Measurements from ENCODE around the gene PALD1. TPM values are rescaled to one million over a fixed set of nuclear protein-coding genes. Genes with fewer than 3 reads are reported as not detected.

The PALD1 gene
- total RNA-seq, 1 experiment from 2014 or later, result 33.1 TPM

DNA sequence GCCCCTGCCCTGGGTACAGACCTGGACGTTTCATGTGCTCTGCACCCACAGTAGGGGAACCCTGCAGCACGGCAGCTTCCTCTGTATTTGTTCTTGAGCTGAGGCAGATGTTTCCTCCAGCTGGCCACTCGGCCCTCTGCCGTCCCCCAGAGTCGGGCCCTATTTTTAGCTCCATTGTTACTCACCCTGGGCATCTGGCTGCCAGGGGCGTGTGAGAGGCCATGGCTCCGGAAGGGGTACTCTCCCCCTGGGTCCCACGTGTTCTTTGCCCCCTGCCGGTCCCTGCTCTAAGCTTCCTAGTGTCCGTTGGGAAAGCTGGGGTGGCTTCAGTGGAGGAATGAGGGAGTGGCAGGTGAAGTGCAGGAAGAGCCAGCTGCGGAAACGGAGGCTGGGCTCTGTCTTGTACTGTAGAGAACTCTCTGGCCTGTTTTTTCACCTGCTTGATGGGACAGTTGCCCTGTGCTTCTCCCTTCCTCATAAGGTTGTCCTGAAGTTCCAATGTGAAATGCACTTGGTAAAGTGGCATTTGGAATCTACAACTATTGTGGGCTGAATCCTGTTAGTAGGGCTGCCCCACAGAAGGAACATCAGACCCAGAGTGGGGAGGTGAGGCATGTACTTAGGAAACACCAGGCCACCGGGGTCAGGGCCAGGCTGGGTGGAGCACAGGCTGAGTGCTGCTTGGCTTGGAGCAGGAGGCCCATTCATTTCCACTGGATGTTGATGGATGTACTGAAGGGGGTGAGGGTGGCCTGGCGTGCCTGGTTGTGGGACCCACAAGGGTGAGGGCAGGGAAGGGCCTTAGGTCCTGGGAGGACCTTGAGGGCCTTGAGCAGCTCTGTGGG is 30.6 kb downstream of the PALD1 start:
- peaks cover 74% of the 10 kb centered on the region for H3K79me2 ChIP-seq (ENCODE audit: insufficient read depth, low read length)
- H2AFZ ChIP-seq (ENCODE audit: low read depth, low read length, poor library complexity, severe bottlenecking), result no peak overlapping the region
- no peak overlapping the region for H3K4me2 ChIP-seq (ENCODE audit: low read length)
- H3K9ac ChIP-seq (ENCODE audit: low read length), result no peak overlapping the region
- no peaks in the 10 kb centered on the region for H3K9me2 ChIP-seq (ENCODE audit: insufficient read depth)
- H3K27ac ChIP-seq (ENCODE audit: low read depth, low read length), result no peak overlapping the region
- CTCF ChIA-PET, result no interaction called here
- intact Hi-C loops (cut with micrococcal nuclease), result no loop called here
- no peaks in the 10 kb centered on the region for H3K36me3 ChIP-seq (ENCODE audit: control insufficient read depth in 1 of 2, insufficient read depth in 2 of 2, low read length in 2 of 2)
- RAD21 ChIA-PET (ENCODE audit: low non-redundant PET in 1 of 2, low total read pairs in 2 of 2, uncharacterized antibody in 2 of 2, unreplicated experiment in 2 of 2), result no interaction called here
- no peaks in the 10 kb centered on the region for H4K20me1 ChIP-seq (ENCODE audit: insufficient read depth)
- no TSS peak for BruUV-seq (replicated peaks)
- ATAC-seq (no peak), DNase-seq (ENCODE audit: low read depth, low spot score) (no peak)
- H3K27me3 ChIP-seq (ENCODE audit: insufficient read depth, low read length), result no peaks in the 10 kb centered on the region
- peaks cover 9 to 21% of the 10 kb centered on the region in 2 experiments; a peak in 3 of 4 replicates for H3K4me1 ChIP-seq (ENCODE audit: control insufficient read depth in 1 of 2, insufficient read depth in 2 of 2, low read length in 2 of 2)
- H3K4me3 ChIP-seq (replicated peaks in 1 of 2; ENCODE audit: low read depth in 1 of 2, low read length in 2 of 2), result no peak overlapping the region
- POLR2A ChIA-PET, result no interaction called here
- TF ChIP-seq TCF7L2 (IDR thresholded peaks at IDR 0.05; ENCODE audit: borderline replicate concordance, extremely low read depth, insufficient read depth, insufficient read length) (no peak), EZH2phosphoT487 (IDR thresholded peaks at IDR 0.05; ENCODE audit: borderline replicate concordance) (no peak), CTCF (IDR thresholded peaks at IDR 0.05 in 2 of 3, conservative IDR thresholded peaks at IDR 0.05 in 1 of 3; ENCODE audit: borderline replicate concordance in 1 of 3, insufficient read depth in 1 of 3, low read depth in 2 of 3, low read length in 2 of 3) (no peak), SP1 (IDR thresholded peaks at IDR 0.05; ENCODE audit: low read depth) (no peak), YY1 (IDR thresholded peaks at IDR 0.05; ENCODE audit: extremely low read depth, insufficient replicate concordance, low read depth, low read length) (no peak), CEBPB (IDR thresholded peaks at IDR 0.05; ENCODE audit: low read depth) (no peak), SRF (IDR thresholded peaks at IDR 0.05; ENCODE audit: low read depth) (no peak), ZNF274 (IDR thresholded peaks at IDR 0.05; ENCODE audit: low read depth, low read length) (no peak), FOSL1 (IDR thresholded peaks at IDR 0.05; ENCODE audit: low read depth) (no peak), EGR1 (IDR thresholded peaks at IDR 0.05; ENCODE audit: low read depth) (no peak)
- TF ChIP-seq, protein P1, sequence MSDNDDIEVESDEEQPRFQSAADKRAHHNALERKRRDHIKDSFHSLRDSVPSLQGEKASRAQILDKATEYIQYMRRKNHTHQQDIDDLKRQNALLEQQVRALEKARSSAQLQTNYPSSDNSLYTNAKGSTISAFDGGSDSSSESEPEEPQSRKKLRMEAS (IDR thresholded peaks at IDR 0.05), result no peak
- TF ChIP-seq, protein P2, sequence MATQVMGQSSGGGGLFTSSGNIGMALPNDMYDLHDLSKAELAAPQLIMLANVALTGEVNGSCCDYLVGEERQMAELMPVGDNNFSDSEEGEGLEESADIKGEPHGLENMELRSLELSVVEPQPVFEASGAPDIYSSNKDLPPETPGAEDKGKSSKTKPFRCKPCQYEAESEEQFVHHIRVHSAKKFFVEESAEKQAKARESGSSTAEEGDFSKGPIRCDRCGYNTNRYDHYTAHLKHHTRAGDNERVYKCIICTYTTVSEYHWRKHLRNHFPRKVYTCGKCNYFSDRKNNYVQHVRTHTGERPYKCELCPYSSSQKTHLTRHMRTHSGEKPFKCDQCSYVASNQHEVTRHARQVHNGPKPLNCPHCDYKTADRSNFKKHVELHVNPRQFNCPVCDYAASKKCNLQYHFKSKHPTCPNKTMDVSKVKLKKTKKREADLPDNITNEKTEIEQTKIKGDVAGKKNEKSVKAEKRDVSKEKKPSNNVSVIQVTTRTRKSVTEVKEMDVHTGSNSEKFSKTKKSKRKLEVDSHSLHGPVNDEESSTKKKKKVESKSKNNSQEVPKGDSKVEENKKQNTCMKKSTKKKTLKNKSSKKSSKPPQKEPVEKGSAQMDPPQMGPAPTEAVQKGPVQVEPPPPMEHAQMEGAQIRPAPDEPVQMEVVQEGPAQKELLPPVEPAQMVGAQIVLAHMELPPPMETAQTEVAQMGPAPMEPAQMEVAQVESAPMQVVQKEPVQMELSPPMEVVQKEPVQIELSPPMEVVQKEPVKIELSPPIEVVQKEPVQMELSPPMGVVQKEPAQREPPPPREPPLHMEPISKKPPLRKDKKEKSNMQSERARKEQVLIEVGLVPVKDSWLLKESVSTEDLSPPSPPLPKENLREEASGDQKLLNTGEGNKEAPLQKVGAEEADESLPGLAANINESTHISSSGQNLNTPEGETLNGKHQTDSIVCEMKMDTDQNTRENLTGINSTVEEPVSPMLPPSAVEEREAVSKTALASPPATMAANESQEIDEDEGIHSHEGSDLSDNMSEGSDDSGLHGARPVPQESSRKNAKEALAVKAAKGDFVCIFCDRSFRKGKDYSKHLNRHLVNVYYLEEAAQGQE (IDR thresholded peaks at IDR 0.05; ENCODE audit: low read depth), result no peak
- no peaks in the 10 kb centered on the region for H3K9me3 ChIP-seq (ENCODE audit: control insufficient read depth in 1 of 2, insufficient read depth in 1 of 2, low read depth in 1 of 2, low read length in 2 of 2)

Measured in HCT116 (cell line).